Pancreas (tissue), 10 donors: Measurements from ENCODE around the gene GRB14. TPM values are rescaled to one million over a fixed set of nuclear protein-coding genes. Genes with fewer than 3 reads are reported as not detected.

ENCODE experiments used
- ATAC-seq, 4 donors: fragments of 200-7000 bp; cut with Tn5 transposase; one replicate each; pipeline versions ENCODE4 v1.8.0 to v1.9.1; 2020; ENCODE audit warnings: mild to moderate bottlenecking in 4 of 4, moderate library complexity in 4 of 4
- DNase-seq, 6 donors: peaks; one replicate each; pipeline ENCODE4 v3.0.0-alpha.2; 2020
- FAIRE-seq: peaks from 2 replicates; lab custom pipeline; 2012; peaks lifted over from hg19 to GRCh38; lab: Jason Lieb, UNC
- H3K27ac ChIP-seq, 4 donors: fragments of 200-600 bp; sonication (generic); 1 replicate in 3 of 4; 2 replicates in 1 of 4; pipeline versions ENCODE4 v1.5.0 to v1.8.0; 2020
- H3K27me3 ChIP-seq, 4 donors: fragments of 200-600 bp; one replicate each; pipeline ENCODE4 v1.8.0; 2021
- H3K36me3 ChIP-seq, 3 donors: fragments of 200-600 bp; sonication (generic) in 1 of 3; one replicate each; pipeline versions ENCODE4 v1.5.0 to v1.8.0; 2020 to 2021
- H3K4me1 ChIP-seq, 3 donors: fragments of 200-600 bp; one replicate each; pipeline ENCODE4 v1.8.0; 2021
- H3K4me3 ChIP-seq, 4 donors: fragments of 200-600 bp; sonication (generic) in 2 of 4; one replicate each; pipeline versions ENCODE4 v1.5.0 to v1.8.0; 2020 to 2021
- H3K9me3 ChIP-seq, 4 donors: fragments of 200-600 bp; one replicate each; pipeline ENCODE4 v1.8.0; 2021
- WGBS, 2 donors: extraction: QIAGEN DNeasy Blood & Tissue Kit; methylation state at CpG; one replicate each; pipeline ENCODE4 v1.1.7; 2013; 5-methylcytosine and 5-hydroxymethylcytosine counted together
- intact Hi-C, 3 donors: fragments of 100-400 bp; cut with DNase I; formaldehyde crosslinking; loops; one replicate each; pipeline versions ENCODE4 v1.11.1 to v1.14.2; 2022
- polyA plus RNA-seq, 2 donors: library from polyadenylated mRNA; stranded (reverse); fragments of 200-250 nt; gene quantifications; one replicate each; pipeline ENCODE4 v1.2.3, GENCODE V29; 2013
- total RNA-seq, 6 donors: library from RNA; stranded (reverse); fragmentation: NEBNext Ultra II Directional in 4 of 6; extraction: Animal tissue kit (Norgen Biotek cat#: 25700) in 4 of 6; gene quantifications; one replicate each; pipeline versions ENCODE4 v1.2.1 to v1.2.4, GENCODE V29; 2021 to 2023
- TF ChIP-seq, protein P1 (sequence below), 4 donors: fragments of 200-600 bp; sonication (generic) in 3 of 4; IDR thresholded peaks; one replicate each; pipeline versions ENCODE4 v1.5.0 to v1.8.0; 2021; ENCODE audit warnings: antibody characterized with exemption in 4 of 4
- donor health status: healthy with polysubstance abuse.
- donor health status: DM: no; HTN: no; CAD: no; lungs with moderate emphysema.
- donor health status: DM: no; HTN: no; CAD: no.
- donor health status: control.
- donor health status: control.
- donor health status: Bipolar disorder and iron deficiency.
- donor health status: DM: yes; HTN: yes; CAD: no.
- donor health status: DM: no; HTN: no; CAD: no.
- donor health status: DM: no; HTN: no; CAD: no.
- donor health status: DM: yes; HTN: yes; CAD: no.

Gene GRB14
- total and polyA plus RNA-seq, 8 donors: 7.8 to 74.9 (median 15.1) TPM

DNA sequence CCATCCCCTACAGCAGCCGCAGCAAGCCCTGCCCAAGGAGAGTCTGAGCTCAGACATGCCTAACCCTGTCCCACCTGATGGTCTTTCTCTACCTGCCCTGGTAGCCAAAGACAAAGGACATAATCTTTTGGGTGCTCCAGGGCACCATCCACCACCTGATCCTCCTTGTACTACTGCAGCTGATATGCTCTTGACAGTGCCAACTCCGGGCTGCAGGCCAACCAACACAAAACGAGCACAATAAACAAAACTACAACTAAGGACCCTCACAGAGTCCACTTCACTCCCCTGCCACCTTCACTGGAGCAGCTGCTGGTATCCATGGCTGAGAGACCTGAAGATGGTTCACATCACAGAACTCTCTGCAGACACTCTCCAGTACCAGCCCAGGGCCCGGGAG is 106.3 kb downstream of the GRB14 start:
- Histone ChIP-seq H3K27ac (no peak overlapping the region), H3K27me3 (no peaks in the 10 kb centered on the region), H3K36me3 (peaks cover 0 to 18% (median 0%) of the 10 kb centered on the region in 3 donors), H3K4me1 (no peaks in the 10 kb centered on the region), H3K9me3 (no peaks in the 10 kb centered on the region), H3K4me3 (no peak overlapping the region)
- ATAC-seq: no peak
- intact Hi-C loops: no loop called here
- TF ChIP-seq, protein P1, sequence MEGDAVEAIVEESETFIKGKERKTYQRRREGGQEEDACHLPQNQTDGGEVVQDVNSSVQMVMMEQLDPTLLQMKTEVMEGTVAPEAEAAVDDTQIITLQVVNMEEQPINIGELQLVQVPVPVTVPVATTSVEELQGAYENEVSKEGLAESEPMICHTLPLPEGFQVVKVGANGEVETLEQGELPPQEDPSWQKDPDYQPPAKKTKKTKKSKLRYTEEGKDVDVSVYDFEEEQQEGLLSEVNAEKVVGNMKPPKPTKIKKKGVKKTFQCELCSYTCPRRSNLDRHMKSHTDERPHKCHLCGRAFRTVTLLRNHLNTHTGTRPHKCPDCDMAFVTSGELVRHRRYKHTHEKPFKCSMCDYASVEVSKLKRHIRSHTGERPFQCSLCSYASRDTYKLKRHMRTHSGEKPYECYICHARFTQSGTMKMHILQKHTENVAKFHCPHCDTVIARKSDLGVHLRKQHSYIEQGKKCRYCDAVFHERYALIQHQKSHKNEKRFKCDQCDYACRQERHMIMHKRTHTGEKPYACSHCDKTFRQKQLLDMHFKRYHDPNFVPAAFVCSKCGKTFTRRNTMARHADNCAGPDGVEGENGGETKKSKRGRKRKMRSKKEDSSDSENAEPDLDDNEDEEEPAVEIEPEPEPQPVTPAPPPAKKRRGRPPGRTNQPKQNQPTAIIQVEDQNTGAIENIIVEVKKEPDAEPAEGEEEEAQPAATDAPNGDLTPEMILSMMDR (IDR thresholded peaks at IDR 0.05): no peak
- 81 to 87% methylated on average over 4 of the region's 4 CpGs for WGBS, 2 donors
- no peak for FAIRE-seq
- DNase-seq: no peak

DNA sequence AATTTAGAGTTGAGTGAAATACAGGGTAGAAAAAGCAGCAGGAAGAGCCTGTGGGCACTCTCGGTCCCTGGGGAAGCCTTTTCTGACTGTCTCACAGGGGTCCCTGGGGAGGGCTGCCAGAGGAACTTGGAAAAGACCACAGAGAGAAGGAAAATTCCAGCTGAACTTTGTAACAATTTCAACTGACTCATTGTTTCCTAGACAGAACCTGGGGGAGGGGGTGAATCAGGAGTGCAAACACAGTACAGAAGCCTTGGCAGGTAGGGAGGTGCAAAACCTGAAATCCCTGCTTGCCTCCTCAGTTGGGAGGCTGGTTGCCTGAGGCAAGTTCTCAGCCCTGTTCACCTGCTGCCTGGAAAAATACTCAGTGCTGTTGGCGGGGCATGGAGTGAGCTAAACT is 106.8 kb downstream of the GRB14 start:
- 83 to 93% methylated on average over 2 of the region's 2 CpGs for WGBS, 2 donors
- Histone ChIP-seq H3K36me3 (peaks cover 0 to 18% (median 0%) of the 10 kb centered on the region in 3 donors), H3K9me3 (no peaks in the 10 kb centered on the region), H3K4me3 (no peak overlapping the region), H3K27ac (no peak overlapping the region), H3K27me3 (no peaks in the 10 kb centered on the region), H3K4me1 (no peaks in the 10 kb centered on the region)
- ATAC-seq (peak in 2 of 4 donors; percentile 67 to 68), DNase-seq (no peak), FAIRE-seq (no peak)
- TF ChIP-seq, protein P1 (IDR thresholded peaks at IDR 0.05): no peak
- intact Hi-C loops: no loop called here

GRCh38 chr2:164512871-164513270 is 108.4 kb downstream of the GRB14 start:
- H3K4me1 ChIP-seq: no peaks in the 10 kb centered on the region
- intact Hi-C loops: no loop called here
- no peak for FAIRE-seq
- no peak overlapping the region for H3K4me3 ChIP-seq
- DNase-seq: no peak
- TF ChIP-seq, protein P1 (IDR thresholded peaks at IDR 0.05): no peak
- no peak for ATAC-seq
- no peak overlapping the region for H3K27ac ChIP-seq
- no peaks in the 10 kb centered on the region for H3K9me3 ChIP-seq
- H3K36me3 ChIP-seq: peaks cover 0 to 11% (median 0%) of the 10 kb centered on the region in 3 donors
- H3K27me3 ChIP-seq: no peaks in the 10 kb centered on the region

- H3K27ac ChIP-seq: no peak overlapping the region
- intact Hi-C loops: no loop called here
- ATAC-seq: no peak
- peaks cover 0 to 13% (median 0%) of the 10 kb centered on the region in 3 donors for H3K36me3 ChIP-seq
- no peak overlapping the region for H3K4me3 ChIP-seq
- H3K4me1 ChIP-seq: no peaks in the 10 kb centered on the region
- 93 to 96% methylated on average over 4 of the region's 4 CpGs for WGBS, 2 donors
- no peak for FAIRE-seq
- TF ChIP-seq, protein P1 (IDR thresholded peaks at IDR 0.05): no peak
- H3K27me3 ChIP-seq: no peaks in the 10 kb centered on the region
- no peak for DNase-seq
- H3K9me3 ChIP-seq: no peaks in the 10 kb centered on the region
Measured at GRCh38 chr2:164511738-164512137, 109.5 kb downstream of the GRB14 start.

- DNase-seq: peak in 1 of 6 donors; percentile 31
- WGBS, 2 donors: 82 to 87% methylated on average over 7 of the region's 7 CpGs
- Histone ChIP-seq H3K9me3 (no peaks in the 10 kb centered on the region), H3K36me3 (peaks cover 0 to 12% (median 0%) of the 10 kb centered on the region in 3 donors), H3K27me3 (no peaks in the 10 kb centered on the region), H3K4me1 (no peaks in the 10 kb centered on the region), H3K4me3 (no peak overlapping the region), H3K27ac (no peak overlapping the region)
- TF ChIP-seq, protein P1 (IDR thresholded peaks at IDR 0.05): no peak
- ATAC-seq: no peak
- FAIRE-seq: no peak
- intact Hi-C loops: no loop called here
Measured at GRCh38 chr2:164510895-164511294, 110.4 kb downstream of the GRB14 start.
